NOMO-1 treated with dmso at 0.1 percent for 144 hours (cell line): ENCODE results near the gene SDHB.
A peak's percentile ranks its signal among the peaks of the same experiment; 100 is the strongest.

Experiments
- DNase-seq: peaks from one replicate; lab custom pipeline; 2025; ENCODE audit not compliant: unreplicated experiment; lab: John Stamatoyannopoulos, UW

The SDHB gene

GRCh38 chr1:17046334-17046657, 7.5 kb downstream of the SDHB start:
- DNase-seq, result no peak

- no peak for DNase-seq
Measured at GRCh38 chr1:17045634-17046333, 8.0 kb downstream of the SDHB start.

GRCh38 chr1:17045150-17045549, 8.7 kb downstream of the SDHB start:
- DNase-seq, result no peak

- no peak for DNase-seq
Measured at GRCh38 chr1:17043676-17044075, 10.2 kb downstream of the SDHB start.

- DNase-seq, result no peak
Measured at GRCh38 chr1:17040135-17040534, 13.7 kb downstream of the SDHB start.

GRCh38 chr1:17039522-17039921, 14.3 kb downstream of the SDHB start:
- no peak for DNase-seq

GRCh38 chr1:17033481-17033880, 20.4 kb downstream of the SDHB start:
- no peak for DNase-seq

GRCh38 chr1:17032741-17033140, 21.1 kb downstream of the SDHB start:
- no peak for DNase-seq

GRCh38 chr1:17031436-17031835, 22.4 kb downstream of the SDHB start:
- DNase-seq, result no peak

- DNase-seq, result no peak
Measured at GRCh38 chr1:17030206-17030605, 23.6 kb downstream of the SDHB start.

GRCh38 chr1:17028662-17029188, 25.1 kb downstream of the SDHB start:
- no peak for DNase-seq

GRCh38 chr1:17027900-17028299, 25.9 kb downstream of the SDHB start:
- DNase-seq, result no peak

GRCh38 chr1:17027403-17027802, 26.4 kb downstream of the SDHB start:
- no peak for DNase-seq

GRCh38 chr1:17024721-17025120, 29.1 kb downstream of the SDHB start:
- no peak for DNase-seq

GRCh38 chr1:17023573-17023972, 30.3 kb downstream of the SDHB start:
- DNase-seq, result no peak

GRCh38 chr1:17023102-17023501, 30.7 kb downstream of the SDHB start:
- DNase-seq, result peak; percentile 43

- no peak for DNase-seq
Measured at GRCh38 chr1:17021896-17022295, 31.9 kb downstream of the SDHB start.

- DNase-seq, result no peak
Measured at GRCh38 chr1:17020502-17020901, 33.3 kb downstream of the SDHB start.

- DNase-seq, result no peak
Measured at GRCh38 chr1:17018849-17019248, 35.0 kb downstream of the SDHB start.

- DNase-seq, result no peak
Measured at GRCh38 chr1:17017435-17017834, 36.4 kb downstream of the SDHB start.

GRCh38 chr1:17016317-17016661, 37.5 kb downstream of the SDHB start:
- no peak for DNase-seq

- DNase-seq, result no peak
Measured at GRCh38 chr1:17014671-17015567, 38.9 kb downstream of the SDHB start.
